ENCODE data around the gene SERPINA12.

DNA sequence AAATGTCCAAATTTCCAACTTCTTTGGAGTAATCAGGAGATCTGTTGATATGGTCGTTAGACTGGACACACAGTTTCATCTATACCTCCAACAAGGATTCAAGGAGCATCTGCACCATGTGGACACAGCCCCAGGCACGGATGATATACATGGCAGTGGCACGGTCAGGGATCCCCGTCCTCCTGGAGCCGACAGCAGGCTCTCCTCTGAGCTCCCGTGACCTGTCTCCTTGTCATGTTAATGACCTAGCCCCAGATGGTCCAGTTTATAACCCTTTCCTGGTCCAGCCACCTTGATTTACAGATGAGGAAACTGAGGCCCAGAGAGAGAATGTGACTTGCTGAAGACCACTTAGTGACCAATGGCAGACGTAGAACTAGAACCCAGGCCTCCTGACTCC lies 35.5 kb upstream of the SERPINA12 start:
- TF ChIP-seq CTCF (IDR thresholded peaks at IDR 0.05) (no peak), POLR2A (IDR thresholded peaks at IDR 0.05) (no peak)

Data from vagina (tissue), 2 donors.